ENCODE data around the gene ZDHHC11. TPM values are rescaled to one million over a fixed set of nuclear protein-coding genes. Genes with fewer than 3 reads are reported as not detected.
"Not testable (repeated sequence)": the region's sequence is repeated elsewhere in the genome, so short reads cannot be mapped to it uniquely, and the experiment has no call there.

The ZDHHC11 gene
- total RNA-seq, 1 donor from 2014 or later = 27.5 TPM

DNA sequence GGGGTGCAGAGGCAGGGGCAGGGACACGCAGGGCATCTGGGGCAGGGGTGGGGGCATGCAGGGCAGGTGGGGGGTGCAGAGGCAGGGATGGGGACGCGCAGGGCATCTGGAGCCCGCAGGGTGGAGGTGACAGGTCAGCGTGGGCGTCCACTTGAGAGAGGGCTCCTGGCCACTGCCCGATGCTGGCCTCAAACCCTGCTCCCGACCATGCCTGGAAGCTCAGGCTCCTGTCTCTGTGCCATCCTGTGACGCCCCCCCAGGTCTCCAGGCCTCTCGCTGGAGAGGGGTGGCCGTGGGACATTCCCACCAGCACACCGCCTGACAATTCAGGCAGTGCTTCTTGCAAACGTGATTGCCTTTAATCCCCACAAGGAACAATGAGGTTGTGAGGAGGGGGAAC, 99.3 kb downstream of the ZDHHC11 start:
- Mint-ChIP-seq H3K36me3 (no peaks in the 10 kb centered on the region), H3K27ac (no peak overlapping the region), H3K4me3 (no peak overlapping the region), H3K27me3 (peaks cover 4% of the 10 kb centered on the region), H3K9me3 (no peaks in the 10 kb centered on the region), H3K4me1 (ENCODE audit: unreplicated experiment) (peaks cover 4% of the 10 kb centered on the region)
- TF ChIP-seq, protein P1, sequence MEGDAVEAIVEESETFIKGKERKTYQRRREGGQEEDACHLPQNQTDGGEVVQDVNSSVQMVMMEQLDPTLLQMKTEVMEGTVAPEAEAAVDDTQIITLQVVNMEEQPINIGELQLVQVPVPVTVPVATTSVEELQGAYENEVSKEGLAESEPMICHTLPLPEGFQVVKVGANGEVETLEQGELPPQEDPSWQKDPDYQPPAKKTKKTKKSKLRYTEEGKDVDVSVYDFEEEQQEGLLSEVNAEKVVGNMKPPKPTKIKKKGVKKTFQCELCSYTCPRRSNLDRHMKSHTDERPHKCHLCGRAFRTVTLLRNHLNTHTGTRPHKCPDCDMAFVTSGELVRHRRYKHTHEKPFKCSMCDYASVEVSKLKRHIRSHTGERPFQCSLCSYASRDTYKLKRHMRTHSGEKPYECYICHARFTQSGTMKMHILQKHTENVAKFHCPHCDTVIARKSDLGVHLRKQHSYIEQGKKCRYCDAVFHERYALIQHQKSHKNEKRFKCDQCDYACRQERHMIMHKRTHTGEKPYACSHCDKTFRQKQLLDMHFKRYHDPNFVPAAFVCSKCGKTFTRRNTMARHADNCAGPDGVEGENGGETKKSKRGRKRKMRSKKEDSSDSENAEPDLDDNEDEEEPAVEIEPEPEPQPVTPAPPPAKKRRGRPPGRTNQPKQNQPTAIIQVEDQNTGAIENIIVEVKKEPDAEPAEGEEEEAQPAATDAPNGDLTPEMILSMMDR (conservative IDR thresholded peaks at IDR 0.05) = no peak
- no peak for DNase-seq (ENCODE audit: extremely low spot score, unreplicated experiment)

DNA sequence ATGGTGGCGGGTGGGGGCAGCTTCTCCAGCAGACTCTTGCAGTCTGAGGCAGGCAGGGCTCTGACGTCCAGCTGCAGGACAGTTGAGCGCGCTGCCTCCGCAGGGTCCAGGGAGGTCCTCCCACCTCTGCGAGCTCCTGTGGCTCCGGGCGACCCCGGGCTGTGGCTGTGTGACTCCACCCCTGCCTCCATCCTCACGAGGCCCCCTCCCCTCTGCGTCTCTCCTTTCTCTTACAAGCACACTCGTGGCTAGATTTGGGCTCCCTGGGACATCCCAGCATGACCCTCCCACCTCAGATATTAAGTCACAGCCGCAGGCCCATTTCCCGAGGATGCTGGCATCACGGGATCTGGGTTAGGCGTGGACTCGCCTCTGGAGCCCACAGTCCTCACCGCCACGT, 100.6 kb downstream of the ZDHHC11 start:
- not testable (repeated sequence) for H3K4me1 Mint-ChIP-seq (ENCODE audit: unreplicated experiment); H3K9me3 Mint-ChIP-seq; DNase-seq (ENCODE audit: extremely low spot score, unreplicated experiment)

DNA sequence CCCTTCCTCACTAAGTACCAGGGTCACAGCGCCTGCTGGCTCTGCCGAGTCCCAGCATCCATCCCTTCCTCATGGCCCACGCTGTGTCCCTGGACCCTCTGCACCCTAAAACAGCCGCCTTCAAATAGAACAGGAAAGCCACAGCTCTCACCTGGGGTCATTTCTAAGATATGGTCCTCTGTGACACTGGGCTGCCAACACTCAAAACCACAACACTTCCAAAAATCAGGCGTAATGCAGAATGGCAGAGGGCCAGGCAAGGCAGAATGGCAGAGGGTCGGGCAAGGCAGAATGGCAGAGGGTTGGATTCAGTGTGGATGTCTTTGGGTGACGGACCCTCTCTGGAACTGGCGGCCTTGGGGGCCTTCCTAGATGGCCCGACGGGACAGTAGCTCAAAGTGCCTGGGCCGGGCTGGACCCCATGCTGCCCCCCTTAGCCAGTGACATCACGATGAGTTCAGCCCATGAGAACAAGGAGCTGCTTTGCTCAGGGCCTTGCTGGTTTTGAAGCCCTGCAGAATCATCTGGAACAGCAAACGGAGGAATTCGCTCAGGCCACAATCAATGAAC, 101.6 kb downstream of the ZDHHC11 start:
- no peak overlapping the region for H3K4me3 Mint-ChIP-seq
- H3K27ac Mint-ChIP-seq = no peak overlapping the region
- H3K27me3 Mint-ChIP-seq = peaks cover 1% of the 10 kb centered on the region
- TF ChIP-seq, protein P1 (conservative IDR thresholded peaks at IDR 0.05) = no peak
- no peaks in the 10 kb centered on the region for H3K4me1 Mint-ChIP-seq (ENCODE audit: unreplicated experiment)
- DNase-seq (ENCODE audit: extremely low spot score, unreplicated experiment) = no peak
- no peaks in the 10 kb centered on the region for H3K9me3 Mint-ChIP-seq
- H3K36me3 Mint-ChIP-seq = no peaks in the 10 kb centered on the region

More for the DNA sequence above, 100.6 kb downstream of the ZDHHC11 start:
- H3K27ac Mint-ChIP-seq, H3K27me3 Mint-ChIP-seq, H3K4me3 Mint-ChIP-seq, H3K36me3 Mint-ChIP-seq: not testable (repeated sequence)

DNA sequence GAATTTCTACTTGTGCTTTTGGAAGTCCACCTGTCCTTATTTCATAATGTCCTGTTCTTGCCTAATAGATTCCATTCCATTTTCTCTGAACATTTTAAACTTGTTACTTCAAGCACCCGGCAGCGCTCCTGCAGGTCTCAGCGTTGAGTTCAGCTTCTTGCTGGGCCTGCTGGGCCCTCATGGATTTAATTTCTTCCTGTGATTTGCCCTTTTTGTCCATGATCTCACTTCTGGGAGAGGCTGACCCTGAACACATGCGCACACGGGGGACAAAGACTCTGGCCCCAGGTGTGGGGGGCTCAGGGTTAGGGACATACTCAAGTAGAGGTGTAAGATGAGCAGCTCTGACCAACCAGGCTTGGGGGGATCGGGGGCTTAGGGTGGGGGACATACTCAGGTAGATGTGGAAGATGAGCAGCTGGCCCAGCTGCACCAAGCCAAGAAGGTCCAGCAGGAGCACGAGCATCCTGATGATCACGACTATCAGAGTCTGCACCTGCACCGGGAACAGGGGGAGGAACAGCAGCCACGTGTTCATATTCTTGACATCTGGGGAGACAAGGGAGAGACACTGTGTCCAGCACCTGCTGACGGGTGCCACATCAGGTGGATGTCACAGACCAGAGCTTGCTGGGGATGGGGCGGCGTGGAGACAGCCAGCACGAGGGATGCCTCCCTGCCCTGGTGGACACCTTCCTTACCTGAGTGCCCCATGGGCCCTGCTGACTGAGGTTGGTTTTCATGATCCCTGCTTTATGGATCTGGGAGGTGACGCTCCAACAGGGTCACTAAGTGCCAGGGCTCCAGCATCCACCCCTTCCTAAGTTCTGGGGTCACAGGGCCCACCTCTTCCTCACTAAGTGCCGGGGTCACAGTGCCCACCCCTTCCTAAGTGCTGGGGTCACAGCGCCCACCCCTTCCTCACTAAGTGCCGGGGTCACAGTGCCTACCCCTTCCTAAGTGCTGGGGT, 102.5 kb downstream of the ZDHHC11 start:
- not testable (repeated sequence) for DNase-seq (ENCODE audit: extremely low spot score, unreplicated experiment); H3K4me3 Mint-ChIP-seq; H3K27ac Mint-ChIP-seq; H3K9me3 Mint-ChIP-seq; H3K36me3 Mint-ChIP-seq; H3K4me1 Mint-ChIP-seq (ENCODE audit: unreplicated experiment); H3K27me3 Mint-ChIP-seq

DNA sequence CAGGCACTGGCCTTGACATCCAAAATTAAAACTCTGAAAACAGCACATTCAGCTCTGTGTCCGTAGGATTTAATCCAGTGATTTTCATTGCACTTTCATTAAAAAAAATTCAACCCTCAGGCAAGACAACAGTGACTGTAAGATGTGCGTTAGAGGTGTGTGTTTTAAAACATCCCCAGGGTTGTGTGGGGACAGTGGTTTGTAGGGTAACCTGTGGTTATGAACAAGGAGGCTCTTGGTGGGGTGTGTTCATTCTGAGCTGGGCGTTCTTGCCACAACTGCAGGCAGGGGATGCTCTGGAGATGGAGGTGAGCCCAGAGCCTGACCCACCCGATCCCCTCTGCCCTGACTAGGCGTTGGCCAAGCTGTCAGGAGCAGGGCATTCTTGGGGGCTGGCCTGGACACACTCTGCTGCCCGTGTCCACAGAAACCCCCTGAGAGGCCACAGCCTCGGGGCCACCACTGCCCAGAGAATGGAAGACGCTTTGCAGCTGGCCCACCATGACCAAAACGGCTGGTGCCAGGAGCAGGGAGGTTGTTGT, 103.4 kb downstream of the ZDHHC11 start:
- H3K9me3 Mint-ChIP-seq; H3K4me1 Mint-ChIP-seq (ENCODE audit: unreplicated experiment); H3K36me3 Mint-ChIP-seq; H3K27ac Mint-ChIP-seq; DNase-seq (ENCODE audit: extremely low spot score, unreplicated experiment); H3K4me3 Mint-ChIP-seq; H3K27me3 Mint-ChIP-seq: not testable (repeated sequence)

DNA sequence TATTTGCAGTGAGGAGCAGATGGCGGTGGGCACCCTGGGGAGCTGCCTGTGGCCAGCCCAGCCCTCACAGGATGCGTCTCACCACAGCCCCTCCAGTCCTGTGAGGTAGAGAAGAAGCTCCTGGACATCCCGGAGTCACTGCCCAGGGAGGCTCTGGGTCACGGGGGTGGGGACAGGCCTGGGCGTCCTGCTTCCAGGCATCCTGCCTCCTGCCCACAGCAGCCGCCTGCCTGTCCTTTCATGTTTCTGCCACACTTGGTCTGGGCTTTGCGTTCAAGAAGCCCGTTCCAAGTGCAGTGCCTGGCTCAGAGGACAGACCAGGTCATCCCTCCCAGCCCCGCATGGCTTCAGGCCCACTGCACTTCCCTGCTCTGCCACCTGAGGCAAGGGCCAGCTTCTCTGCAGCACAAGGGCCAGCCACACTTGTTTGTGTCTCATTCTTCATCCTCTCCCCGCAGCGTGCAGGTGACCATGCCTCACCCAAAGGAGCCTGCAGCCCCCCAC, 104.5 kb downstream of the ZDHHC11 start:
- H3K9me3 Mint-ChIP-seq = no peaks in the 10 kb centered on the region
- H3K4me1 Mint-ChIP-seq (ENCODE audit: unreplicated experiment) = no peaks in the 10 kb centered on the region
- H3K36me3 Mint-ChIP-seq = no peaks in the 10 kb centered on the region
- H3K27ac Mint-ChIP-seq = no peak overlapping the region
- no peaks in the 10 kb centered on the region for H3K27me3 Mint-ChIP-seq
- no peak for DNase-seq (ENCODE audit: extremely low spot score, unreplicated experiment)
- no peak overlapping the region for H3K4me3 Mint-ChIP-seq
- TF ChIP-seq, protein P1 (conservative IDR thresholded peaks at IDR 0.05) = no peak

Other genes with a start within 250 kb of the ZDHHC11 start
- gene CEP72, start 238.6 kb downstream of the ZDHHC11 start, total RNA-seq (ENCODE audit: low replicate concordance) = 14.2 and 27.8 TPM in 2 replicates
- gene TPPP, start 157.6 kb downstream of the ZDHHC11 start, total RNA-seq (ENCODE audit: low replicate concordance) = 3.6 and 5.0 TPM in 2 replicates
- gene ZDHHC11B, start 66.3 kb downstream of the ZDHHC11 start, total RNA-seq (ENCODE audit: low replicate concordance) = 2.2 and 4.0 TPM in 2 replicates
- gene BRD9, start 41.8 kb upstream of the ZDHHC11 start, total RNA-seq (ENCODE audit: low replicate concordance) = 38.2 and 55.6 TPM in 2 replicates
- gene TRIP13, start 41.9 kb upstream of the ZDHHC11 start, total RNA-seq (ENCODE audit: low replicate concordance) = 9.3 and 18.2 TPM in 2 replicates
- 23.3 and 24.3 TPM in 2 replicates for gene NKD2, start 157.8 kb upstream of the ZDHHC11 start, total RNA-seq (ENCODE audit: low replicate concordance)

Data from type B pancreatic cell (in vitro differentiated cells).